HG02884 (cell line): ENCODE results near the gene GAPDHS.

Experiments
- ATAC-seq: cut with Tn5 transposase; IDR thresholded peaks from one replicate; pipeline ENCODE4 v1.9.1; 2021; ENCODE audit warnings: mild to moderate bottlenecking, moderate library complexity; ENCODE audit not compliant: unreplicated experiment

GAPDHS gene

DNA sequence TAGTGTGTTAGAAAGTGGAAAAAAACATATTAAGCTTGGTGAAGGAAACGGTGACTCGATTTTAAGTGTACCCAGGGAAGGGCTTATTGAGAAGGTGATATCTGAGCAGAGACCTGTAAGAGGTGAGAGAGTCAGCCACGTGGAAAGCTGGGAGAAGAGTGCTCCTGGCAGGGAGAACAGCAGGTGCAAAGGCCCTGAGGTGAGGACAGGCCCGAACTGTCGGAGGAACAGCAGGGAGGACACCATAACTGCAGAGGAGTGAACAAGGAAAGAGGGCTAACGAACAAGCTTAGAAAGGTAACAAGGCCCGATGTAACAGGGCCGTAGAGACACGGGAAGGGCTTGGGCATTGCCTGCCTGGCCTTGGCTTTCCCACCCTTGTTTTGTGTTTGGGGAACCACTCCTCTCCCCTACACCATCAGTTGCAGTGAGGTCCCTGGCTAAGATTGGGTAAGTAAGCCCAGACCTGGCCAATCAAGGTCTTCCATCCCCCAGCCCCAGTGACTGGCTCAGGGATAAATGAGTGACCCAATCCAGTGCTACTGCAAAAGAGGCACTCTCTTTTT is 22.9 kb downstream of the GAPDHS start:
- no peak for ATAC-seq

DNA sequence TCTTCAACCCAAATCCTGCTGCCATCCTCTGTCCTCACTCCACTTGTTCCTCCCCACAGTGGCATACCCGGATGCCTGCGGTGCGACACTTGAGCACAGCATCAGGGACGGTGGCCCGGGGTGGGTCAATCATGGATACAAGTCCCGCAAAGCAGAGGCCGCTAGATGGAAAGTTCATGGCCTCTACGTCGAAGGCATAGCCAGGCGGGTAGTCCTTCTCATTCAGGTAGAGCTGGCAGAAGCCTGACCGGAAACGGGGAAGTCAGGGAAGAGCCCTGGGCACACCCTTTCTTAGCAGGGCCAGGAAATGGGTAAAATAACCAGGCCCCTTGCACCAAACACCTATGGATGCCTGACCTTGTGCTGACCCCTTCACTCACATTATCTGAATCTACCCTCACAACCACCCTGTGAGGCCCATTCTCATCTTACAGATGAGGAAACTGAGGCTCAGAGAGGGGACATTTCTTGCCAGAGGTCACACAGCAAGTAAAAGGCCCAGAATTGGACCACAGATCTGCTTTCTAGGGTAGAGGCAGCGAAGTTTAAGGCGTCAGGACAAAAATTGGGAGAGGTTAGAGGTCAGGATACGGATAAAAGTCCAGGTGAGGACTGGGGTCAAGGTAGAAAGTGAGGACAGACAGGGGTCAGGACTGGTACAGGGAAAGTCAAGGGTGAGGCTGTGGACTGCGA is 23.7 kb downstream of the GAPDHS start:
- ATAC-seq = no peak

DNA sequence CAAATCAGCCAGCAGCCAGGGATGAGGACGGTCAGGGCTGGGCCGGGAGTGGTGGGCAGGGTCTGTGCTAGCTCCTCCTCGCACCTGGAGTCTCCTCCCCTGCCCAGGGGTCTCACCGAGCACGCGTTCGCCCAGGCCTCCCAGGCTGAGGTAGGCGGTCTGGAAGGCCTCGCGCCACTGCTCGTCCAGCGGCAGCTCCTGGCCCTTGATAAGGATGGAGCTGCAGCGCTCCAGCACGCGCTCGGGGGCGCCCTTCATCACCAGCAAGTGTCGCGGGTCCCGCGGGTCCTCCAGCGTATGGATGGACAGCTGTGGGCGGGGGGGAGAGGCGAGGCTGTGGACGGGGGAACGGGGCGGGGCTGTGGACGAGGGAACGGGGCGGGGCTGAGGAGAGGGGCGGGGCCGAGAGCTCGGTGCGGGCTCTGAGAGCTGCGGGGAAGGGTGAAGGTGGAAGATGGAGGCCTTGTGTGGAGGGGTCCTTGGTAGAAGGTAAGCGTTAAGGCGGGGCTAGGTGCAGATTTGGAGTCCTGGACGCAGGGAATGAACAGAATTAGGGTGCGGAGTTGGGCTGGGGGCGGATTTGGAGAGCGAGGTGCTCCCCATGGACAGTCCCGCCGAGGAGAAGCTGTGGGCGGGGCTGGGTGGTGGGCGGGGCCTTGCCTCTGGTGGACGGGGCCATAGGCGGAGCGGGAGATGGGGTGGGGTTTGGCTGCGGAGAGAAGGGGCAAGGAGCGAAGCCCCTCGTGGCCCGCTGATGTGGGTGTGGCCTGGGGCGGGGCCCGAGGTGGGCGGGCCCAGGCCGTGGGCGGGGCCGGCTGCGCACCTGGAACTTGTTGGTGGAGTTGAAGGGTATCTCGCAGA is 24.5 kb downstream of the GAPDHS start:
- no peak for ATAC-seq

DNA sequence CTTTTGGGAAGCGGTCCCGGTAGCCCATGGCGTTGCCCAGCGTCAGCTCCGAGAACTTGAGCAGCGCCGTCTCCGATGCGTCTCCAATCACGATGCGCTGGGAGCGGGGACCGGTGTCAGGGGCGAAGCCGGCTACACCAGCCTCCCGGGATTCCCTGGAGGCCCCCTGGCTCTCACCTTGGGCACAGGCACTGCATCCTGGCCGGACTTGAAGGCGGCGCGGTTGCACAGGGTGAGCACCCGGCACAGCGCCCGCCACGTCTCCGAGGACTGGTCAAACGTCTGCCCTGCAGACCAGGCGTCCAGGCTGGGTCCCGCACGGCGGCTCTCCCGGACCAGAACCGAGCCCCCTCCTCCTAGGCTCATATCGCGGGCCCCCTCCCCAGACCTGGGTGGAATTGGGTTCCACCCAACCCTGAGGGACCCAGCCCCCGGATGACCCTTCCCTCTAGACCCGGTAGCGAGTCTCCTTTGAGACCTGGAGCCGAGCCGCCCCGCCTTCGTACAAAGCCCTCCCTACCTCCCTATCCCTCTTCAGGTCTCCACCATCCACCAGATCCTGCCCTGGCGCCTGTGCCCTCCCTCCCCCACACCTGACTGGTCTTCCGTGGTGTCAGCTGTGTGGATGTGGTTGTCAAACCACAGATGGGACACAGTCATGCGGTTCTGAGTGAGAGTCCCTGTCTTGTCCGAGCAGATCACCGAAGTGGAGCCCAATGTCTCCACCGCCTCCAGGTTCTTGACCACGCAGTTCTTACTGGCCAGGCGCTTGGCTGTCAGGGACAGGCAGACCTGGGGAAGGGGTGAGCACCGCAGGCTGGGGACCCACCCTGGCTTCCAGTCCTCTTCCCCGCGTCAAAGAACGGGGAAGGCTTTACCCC is 25.4 kb downstream of the GAPDHS start:
- ATAC-seq = no peak

DNA sequence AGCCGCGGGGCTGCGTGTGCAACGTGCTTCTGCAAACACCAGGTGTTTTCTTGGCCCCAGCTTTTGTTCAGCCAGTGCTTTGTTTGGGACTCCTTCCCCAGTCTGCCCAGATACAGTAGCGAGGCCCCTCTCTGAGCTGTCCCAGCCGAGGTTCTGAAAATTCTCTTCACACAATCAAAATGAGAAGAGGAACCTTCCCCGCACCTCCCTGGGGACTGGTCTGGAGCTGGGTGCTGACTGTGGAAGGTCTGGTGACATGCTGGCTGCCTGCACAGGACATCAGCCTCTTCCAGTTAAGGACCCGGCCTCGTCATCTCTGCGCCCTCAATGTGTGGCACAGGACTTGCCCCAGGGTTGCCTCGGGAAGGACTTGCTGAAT is 26.0 kb downstream of the GAPDHS start:
- ATAC-seq = no peak

DNA sequence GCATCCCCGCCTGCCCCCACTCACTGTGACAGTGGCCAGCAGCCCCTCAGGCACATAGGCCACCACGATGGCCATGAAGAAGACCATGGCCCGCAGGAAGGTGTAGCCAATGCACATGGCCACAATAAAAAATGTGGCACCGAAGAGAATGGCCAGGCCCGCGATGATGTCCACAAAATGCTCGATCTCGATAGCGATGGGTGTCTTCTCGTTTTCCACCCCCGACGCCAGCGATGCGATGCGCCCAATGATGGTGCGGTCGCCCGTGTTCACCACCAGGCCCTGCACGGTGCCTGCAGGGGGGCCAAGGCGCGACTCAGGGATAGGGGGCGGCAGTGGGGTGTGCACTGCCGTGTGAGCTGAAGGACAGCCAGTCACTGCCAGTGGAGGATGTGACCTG is 26.5 kb downstream of the GAPDHS start:
- ATAC-seq = no peak

DNA sequence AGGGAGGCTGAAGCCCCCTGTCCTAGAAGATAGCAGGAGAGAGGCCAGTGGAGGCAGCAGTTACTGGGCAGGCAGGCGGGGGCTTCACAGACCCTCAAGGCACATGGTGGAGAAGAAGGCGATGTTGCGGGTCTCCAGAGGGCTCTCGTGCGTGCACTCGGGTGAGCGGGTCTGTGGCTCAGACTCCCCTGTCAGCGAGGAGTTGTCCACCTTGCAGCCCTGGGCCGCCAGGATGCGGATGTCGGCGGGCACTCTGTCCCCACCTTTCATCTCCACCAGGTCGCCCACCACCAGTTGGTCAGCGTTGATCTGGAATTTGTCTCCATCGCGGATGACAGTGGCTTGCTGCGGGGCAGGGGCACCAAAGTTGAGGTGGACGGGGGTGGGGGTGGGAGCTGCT is 27.0 kb downstream of the GAPDHS start:
- no peak for ATAC-seq

DNA sequence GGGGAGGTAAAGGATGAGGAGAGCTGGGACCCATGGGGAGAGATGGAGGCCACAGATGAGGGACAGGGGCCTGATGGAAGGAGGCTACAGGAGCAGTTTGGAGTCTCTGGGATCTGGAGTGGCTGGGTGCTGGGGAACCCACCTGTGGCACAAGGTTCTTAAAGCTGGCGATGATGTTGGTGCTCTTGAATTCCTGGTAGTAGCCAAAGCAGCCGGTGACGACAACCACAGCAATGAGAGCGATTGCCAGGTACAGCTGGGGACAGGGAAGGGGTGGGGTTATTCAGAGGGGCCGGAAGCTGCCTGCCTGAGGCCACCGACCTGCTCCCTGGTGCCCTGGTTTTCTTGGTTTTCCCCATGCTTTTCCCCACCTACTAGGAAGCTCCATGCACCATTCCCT is 27.4 kb downstream of the GAPDHS start:
- ATAC-seq = no peak

DNA sequence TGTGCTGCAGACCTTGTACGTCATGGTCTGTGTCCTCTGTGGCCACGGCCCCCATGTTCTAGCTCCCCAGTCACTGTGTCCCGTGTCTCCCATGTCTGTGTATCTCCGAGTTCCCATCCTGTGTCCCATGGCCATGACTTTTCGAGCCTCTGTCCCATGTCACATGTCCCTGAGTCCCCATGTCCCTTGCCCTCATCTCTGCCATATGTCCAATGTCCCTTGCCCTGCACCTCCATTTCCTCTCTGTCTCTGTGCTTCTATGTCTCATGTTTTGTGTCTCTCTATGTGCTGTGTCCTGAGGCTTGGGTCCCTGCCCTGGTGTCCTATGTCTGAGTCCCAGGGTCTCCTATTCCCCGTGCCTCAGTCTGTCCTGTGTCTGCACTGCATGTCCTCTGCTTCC is 28.2 kb downstream of the GAPDHS start:
- no peak for ATAC-seq

DNA sequence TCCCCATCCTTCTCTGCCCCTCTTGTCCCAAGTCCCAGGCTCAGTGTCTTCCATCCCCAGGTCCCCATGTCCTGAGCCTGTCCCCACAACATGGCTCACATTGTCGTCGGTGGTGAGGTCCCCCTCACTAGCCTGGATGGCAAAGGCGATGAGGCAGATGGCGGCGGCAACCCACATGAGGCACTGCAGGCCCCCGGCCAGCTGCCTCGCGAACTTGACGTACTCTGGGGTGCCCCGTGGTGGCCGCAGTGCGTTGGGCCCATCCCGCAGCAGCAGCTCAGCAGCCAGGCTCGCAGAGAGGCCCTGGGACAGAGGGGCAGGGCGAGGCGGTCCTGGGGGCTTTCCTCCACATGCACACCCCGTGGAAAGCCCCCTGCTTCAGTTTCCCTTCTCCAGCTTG is 29.1 kb downstream of the GAPDHS start:
- no peak for ATAC-seq

DNA sequence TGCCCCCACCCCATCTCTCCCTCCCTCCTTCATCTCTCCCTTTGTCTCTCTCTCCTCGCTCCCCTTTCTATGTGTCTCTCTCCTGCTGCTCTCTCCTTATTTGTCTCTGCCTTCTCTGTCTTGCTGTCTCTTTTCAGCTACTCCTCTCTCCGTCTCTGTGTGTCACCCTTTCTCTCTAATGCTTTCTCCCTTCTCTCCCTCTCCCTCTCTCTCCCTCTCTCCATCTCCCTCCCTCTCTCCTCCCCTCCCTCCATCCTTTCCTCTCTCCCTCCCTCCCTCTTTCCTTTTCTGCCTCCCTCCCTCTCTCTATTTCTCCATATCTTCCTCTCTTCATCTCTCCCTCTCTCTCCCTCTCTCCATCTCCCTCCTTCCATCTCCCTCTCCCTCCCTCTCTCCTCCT is 29.5 kb downstream of the GAPDHS start:
- no peak for ATAC-seq

DNA sequence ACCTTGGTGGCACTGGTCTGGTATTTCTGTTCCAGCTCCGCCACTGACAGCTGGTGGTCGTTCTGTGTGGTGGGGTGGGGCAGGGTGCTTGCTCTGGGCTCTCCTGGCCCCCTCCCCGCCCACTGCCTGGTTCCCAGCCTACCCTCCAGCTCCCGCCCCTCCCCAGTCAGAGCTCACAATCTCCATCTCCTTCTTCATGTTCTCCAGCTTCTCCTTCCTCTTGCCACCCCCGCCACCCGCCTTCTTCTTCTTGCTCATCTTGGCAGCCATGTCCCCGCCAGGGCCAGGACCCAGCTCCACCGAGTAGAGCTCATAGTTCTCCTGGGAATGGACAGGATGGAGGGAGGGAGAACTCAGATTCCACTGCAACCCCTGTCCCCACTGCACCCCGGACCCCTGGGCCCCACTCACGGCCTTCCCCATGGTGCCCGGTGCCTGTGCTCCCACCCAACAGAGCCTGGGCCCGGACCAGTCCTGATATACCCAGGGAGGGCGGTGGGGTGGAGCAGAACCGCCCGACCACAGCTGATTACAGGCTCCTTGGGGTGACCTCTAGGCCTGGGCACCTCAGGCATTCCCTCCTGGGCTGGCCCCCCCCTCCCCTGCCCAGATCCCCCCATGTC is 30.1 kb downstream of the GAPDHS start, which contains the start of gene ATP4A:
TSS of gene ATP4A (minus strand) at position 452 of the 623 bp plus-strand sequence. CDS start at position 423, 29 bp downstream.
- no peak for ATAC-seq

DNA sequence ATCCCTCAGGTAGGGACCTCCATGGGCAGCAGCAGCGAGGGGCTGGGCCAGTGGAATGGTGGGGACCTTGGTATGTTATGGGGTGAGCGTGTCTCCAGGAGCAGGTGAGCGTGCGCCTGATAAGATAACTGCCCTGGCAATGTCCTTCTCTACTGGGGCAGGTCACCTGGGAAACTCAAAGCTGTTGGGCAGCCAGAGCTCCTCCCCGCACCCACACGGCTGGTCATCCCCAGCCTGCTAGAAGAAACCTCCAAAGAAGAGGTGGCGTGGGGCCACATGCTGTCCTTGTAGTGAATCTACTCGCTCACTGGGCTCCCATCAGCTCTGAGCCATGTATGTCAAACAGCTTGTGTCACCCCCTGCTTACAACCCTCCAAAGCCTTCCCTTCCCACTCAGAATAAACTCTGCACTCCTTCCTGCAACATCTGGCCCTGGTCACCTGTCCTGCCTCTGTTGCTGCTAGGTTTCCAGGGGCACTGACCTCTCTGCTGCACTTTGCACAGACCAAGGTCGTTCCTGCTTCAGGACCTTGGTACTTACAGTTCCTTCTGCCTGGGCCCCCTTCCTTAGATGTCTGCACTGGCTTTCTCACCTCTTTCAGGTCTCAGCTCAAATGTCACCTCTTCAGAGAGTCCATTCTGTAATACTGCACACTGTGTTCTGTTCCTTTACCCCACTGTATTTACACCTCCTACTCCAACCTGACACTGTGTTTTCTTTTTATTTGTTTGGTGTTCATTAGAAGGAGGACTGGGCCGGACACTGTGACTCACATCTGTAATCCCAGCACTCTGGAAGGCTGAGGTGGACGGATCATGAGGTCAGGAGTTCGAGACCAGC is 32.0 kb downstream of the GAPDHS start:
- no peak for ATAC-seq

DNA sequence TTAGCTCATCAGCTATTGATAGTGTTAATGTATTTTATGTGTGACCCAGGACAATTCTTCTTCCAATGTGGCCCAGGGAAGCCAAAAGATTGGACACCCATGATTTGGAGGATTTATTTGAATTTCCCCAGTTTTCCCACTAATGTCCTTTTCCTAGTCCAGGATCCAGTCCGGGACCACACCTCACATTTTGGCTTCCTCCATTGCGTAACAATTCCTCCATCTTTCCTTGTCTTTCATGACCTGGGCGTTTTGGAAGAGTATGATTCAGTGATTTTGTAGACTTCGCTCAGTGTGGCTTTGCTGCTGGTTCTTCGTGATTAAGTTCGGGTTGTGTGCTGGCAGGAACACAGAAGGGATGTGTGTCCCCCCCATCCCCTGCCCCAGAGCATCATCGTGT is 33.5 kb downstream of the GAPDHS start:
- ATAC-seq = no peak

DNA sequence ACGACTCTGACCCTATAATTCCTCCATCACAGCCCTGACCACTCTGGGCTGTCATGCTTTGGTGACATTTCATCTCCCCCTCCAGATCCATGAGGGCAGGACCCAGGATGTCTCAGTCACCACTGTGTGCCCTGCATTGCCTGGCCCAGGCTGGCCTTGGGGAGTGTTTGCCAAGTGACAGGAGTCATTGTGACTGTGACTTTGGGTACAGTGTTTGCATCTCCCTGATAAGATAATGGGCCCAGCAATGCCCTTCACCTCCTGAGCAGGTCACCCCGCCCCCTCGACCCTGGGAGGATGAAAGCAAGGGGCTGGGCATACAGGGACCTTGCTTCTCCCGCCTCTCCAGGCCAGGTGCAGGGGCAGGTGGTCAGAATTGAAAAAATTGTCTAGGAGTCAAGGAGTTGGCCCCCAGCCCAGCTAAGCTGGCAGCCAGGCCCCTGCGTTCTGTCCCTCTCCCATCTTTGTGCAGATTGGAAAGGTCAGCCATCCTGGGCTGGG is 36.1 kb downstream of the GAPDHS start:
- no peak for ATAC-seq

DNA sequence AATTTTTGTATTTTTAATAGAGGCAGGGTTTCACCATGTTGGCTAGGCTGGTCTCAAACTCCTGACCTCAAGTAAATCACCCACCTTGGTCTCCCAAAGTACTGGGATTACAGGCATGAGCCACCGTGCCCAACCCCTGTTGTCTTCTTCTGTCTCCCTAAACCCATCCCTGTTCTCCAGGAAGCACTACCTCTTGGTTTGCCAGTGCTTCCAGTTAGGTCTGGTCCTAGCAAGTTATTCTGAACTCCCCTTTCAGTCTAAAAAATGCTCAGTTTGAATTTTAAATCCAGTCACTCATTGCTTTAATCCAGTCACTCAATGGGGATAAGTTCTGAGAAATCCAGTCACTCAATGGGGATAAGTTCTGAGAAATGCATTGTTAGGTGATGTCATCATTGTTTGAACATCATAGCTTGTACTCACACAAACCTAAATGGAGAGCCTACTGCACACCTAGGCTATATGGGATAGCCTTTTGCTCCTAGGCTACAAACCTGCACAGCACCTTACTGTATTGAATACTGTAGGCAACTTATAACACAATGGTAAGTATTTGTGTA is 38.2 kb downstream of the GAPDHS start:
- ATAC-seq = no peak

DNA sequence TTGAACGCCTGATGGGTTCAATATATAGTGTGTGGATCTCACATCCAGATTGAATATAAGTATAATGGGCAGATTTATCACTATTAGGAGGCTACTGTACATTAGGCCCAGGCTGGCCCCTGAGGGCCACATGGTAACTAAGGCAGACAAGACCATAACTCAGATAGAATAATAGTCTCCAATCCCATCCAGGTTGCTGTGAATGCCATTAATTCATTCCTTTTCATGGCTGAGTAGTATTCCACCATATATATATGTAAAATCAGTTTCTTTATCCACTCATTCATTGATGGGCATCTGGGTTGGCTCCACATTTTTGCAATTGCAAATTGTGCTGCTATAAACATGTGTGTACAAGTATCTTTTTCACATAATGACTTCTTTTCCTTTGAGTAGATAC is 44.7 kb downstream of the GAPDHS start:
- no peak for ATAC-seq

DNA sequence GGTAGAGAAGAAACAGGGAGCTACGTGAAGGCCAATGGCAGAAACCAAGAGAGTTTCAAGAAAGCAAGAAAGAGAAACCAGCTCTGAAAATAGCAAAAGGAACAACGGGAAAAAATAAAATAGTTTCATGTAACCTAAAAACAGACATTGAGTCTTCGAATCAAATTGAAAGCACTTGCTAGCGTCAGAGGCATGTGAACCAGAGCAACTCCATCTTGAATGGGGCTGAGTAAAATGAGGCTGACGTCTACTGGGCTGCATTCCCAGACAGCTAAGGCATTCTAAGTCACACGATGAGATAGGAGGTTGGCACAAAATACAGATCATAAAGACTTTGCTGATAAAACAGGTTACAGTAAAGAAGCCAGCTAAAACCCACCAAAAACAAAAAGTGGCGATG is 45.5 kb downstream of the GAPDHS start:
- no peak for ATAC-seq

DNA sequence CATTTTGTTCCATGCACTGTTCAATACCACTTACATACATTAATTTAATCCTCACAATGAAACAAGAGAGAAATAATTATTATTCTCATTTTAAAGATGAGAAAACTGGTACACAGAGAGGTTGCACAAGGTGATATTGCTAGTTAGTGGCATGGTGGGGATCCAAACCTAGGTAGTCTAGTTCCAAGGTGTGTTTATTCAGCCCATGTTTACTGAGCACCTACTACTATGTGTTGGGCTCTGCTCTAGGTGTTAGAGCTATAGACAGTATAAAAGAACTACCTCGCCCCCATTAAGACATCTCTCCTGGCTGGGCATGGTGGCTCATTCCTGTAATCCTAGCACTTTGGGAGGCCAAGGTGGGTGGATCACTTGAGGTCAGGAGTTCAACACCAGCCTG is 49.5 kb downstream of the GAPDHS start:
- no peak for ATAC-seq
